Caco-2 (cell line): Measurements from ENCODE around the gene LRP6. TPM values are rescaled to one million over a fixed set of nuclear protein-coding genes. Genes with fewer than 3 reads are reported as not detected.

Source experiments
- BruUV-seq: library from RNA; stranded (reverse); fragments of 400-500 nt; replicated peaks from 2 replicates; lab custom pipeline; 2021; lab: Mats Ljungman, UMichigan
- CTCF ChIA-PET: fragments of 300-600 bp; sonication (Branson Sonifier 250); formaldehyde crosslinking; loops from one replicate; lab custom pipeline; 2022; ENCODE audit warnings: antibody characterized with exemption; lab: Charles Lee
- POLR2A ChIA-PET: fragments of 300-600 bp; sonication (Branson Sonifier 250); formaldehyde crosslinking; loops from one replicate; lab custom pipeline; 2022; ENCODE audit warnings: antibody characterized with exemption; lab: Charles Lee
- DNase-seq, 2 experiments: peaks; one replicate each; pipeline versions ENCODE4 v3.0.0 to v3.0.0-alpha.2; 2020 to 2022
- H3K27me3 ChIP-seq: replicated peaks from 2 replicates; pipeline ENCODE4 v1.6.0; 2011; ENCODE audit warnings: low read length; ENCODE audit not compliant: control insufficient read depth, insufficient read depth
- H3K36me3 ChIP-seq: 2 replicates; pipeline ENCODE4 v1.5.1; 2011; ENCODE audit warnings: low read length; ENCODE audit not compliant: control insufficient read depth, insufficient read depth
- H3K4me1 ChIP-seq: fragments of 250-450 bp; sonication (Bioruptor Pico); 2 replicates; pipeline ENCODE4 v1.5.1; 2020; ENCODE audit warnings: mild to moderate bottlenecking
- H3K4me3 ChIP-seq: 2 replicates; pipeline ENCODE4 v1.5.1; 2011; ENCODE audit warnings: low read depth, mild to moderate bottlenecking, control low read depth, low read length
- H3K9me3 ChIP-seq: fragments of 250-450 bp; sonication (Bioruptor Pico); 2 replicates; pipeline ENCODE4 v1.5.1; 2020; ENCODE audit warnings: mild to moderate bottlenecking, moderate library complexity
- H3K27ac Mint-ChIP-seq: one replicate; pipeline ENCODE4 v1.8.0; 2022; ENCODE audit warnings: mixed read lengths; ENCODE audit not compliant: unreplicated experiment
- H3K27me3 Mint-ChIP-seq: one replicate; pipeline ENCODE4 v1.8.0; 2022; ENCODE audit warnings: mixed read lengths; ENCODE audit not compliant: insufficient read depth, unreplicated experiment
- H3K36me3 Mint-ChIP-seq: one replicate; pipeline ENCODE4 v1.8.0; 2022; ENCODE audit warnings: mild to moderate bottlenecking, mixed read lengths; ENCODE audit not compliant: insufficient read depth, unreplicated experiment
- H3K4me1 Mint-ChIP-seq: one replicate; pipeline ENCODE4 v1.8.0; 2022; ENCODE audit warnings: low read depth, mixed read lengths; ENCODE audit not compliant: unreplicated experiment
- H3K4me3 Mint-ChIP-seq: one replicate; pipeline ENCODE4 v1.8.0; 2022; ENCODE audit warnings: mild to moderate bottlenecking, moderate library complexity, mixed read lengths; ENCODE audit not compliant: unreplicated experiment
- H3K9me3 Mint-ChIP-seq: one replicate; pipeline ENCODE4 v1.8.0; 2022; ENCODE audit warnings: mixed read lengths; ENCODE audit not compliant: unreplicated experiment
- intact Hi-C: fragments of 100-400 bp; cut with micrococcal nuclease; formaldehyde crosslinking; loops from one replicate; pipeline ENCODE4 v1.10.0; 2022; ENCODE audit not compliant: unreplicated experiment
- total RNA-seq: library from RNA; stranded (reverse); gene quantifications from 2 replicates; pipeline ENCODE4 v1.2.3, GENCODE V29; 2022
- TF ChIP-seq, protein P1 (sequence below), 2 experiments: fragments of 200-600 bp in 1 of 2; IDR thresholded peaks; 1 replicate in 1 of 2; 2 replicates in 1 of 2; pipeline versions ENCODE4 v1.5.1 to v1.8.0; 2011 to 2022; ENCODE audit warnings: antibody characterized with exemption in 1 of 2, control low read depth in 1 of 2, inconsistent platforms in 1 of 2, low read depth in 1 of 2, low read length in 1 of 2, mild to moderate bottlenecking in 1 of 2, moderate library complexity in 1 of 2; ENCODE audit not compliant: insufficient read depth in 1 of 2, severe bottlenecking in 1 of 2, unreplicated experiment in 1 of 2

The LRP6 gene
- total RNA-seq, 1 experiment from 2014 or later = 72.7 TPM

DNA sequence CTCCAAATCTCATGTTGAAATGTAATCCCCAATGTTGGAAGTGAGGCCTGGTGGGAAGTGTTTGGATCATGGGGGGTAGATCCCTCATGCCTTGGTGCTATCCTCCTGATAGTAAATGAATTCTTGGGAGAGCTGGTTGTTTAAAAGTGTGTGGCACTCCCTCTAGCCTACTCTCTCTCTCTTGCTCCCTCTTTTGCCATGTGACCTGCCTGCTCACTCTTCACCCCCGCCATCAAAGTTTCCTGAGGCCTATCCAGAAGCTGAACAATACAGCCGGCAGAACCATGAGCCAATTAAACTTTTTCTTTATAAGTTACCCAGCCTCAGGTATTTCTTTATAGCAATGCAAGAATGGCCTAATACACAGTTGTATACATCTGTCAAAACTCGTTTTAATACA lies 133.6 kb downstream of the LRP6 start:
- no TSS peak for BruUV-seq
- H3K4me1 Mint-ChIP-seq = no peaks in the 10 kb centered on the region
- no peaks in the 10 kb centered on the region for H3K9me3 Mint-ChIP-seq
- no peaks in the 10 kb centered on the region for H3K27me3 Mint-ChIP-seq
- no peak for DNase-seq
- H3K4me3 Mint-ChIP-seq = no peak overlapping the region
- ChIA-PET CTCF (no interaction called here), POLR2A (no interaction called here)
- Histone ChIP-seq H3K27me3 (no peaks in the 10 kb centered on the region), H3K4me1 (peaks cover 5% of the 10 kb centered on the region; the same call in 1 of the 2 replicates), H3K36me3 (peaks cover 4% of the 10 kb centered on the region), H3K9me3 (no peaks in the 10 kb centered on the region), H3K4me3 (no peak overlapping the region)
- TF ChIP-seq, protein P1, sequence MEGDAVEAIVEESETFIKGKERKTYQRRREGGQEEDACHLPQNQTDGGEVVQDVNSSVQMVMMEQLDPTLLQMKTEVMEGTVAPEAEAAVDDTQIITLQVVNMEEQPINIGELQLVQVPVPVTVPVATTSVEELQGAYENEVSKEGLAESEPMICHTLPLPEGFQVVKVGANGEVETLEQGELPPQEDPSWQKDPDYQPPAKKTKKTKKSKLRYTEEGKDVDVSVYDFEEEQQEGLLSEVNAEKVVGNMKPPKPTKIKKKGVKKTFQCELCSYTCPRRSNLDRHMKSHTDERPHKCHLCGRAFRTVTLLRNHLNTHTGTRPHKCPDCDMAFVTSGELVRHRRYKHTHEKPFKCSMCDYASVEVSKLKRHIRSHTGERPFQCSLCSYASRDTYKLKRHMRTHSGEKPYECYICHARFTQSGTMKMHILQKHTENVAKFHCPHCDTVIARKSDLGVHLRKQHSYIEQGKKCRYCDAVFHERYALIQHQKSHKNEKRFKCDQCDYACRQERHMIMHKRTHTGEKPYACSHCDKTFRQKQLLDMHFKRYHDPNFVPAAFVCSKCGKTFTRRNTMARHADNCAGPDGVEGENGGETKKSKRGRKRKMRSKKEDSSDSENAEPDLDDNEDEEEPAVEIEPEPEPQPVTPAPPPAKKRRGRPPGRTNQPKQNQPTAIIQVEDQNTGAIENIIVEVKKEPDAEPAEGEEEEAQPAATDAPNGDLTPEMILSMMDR (IDR thresholded peaks at IDR 0.05; ENCODE audit: insufficient read depth in 1 of 2, low read depth in 1 of 2, low read length in 1 of 2, severe bottlenecking in 1 of 2, unreplicated experiment in 1 of 2) = no peak
- H3K27ac Mint-ChIP-seq = no peak overlapping the region
- intact Hi-C loops = no loop called here
- peaks cover 28% of the 10 kb centered on the region for H3K36me3 Mint-ChIP-seq

DNA sequence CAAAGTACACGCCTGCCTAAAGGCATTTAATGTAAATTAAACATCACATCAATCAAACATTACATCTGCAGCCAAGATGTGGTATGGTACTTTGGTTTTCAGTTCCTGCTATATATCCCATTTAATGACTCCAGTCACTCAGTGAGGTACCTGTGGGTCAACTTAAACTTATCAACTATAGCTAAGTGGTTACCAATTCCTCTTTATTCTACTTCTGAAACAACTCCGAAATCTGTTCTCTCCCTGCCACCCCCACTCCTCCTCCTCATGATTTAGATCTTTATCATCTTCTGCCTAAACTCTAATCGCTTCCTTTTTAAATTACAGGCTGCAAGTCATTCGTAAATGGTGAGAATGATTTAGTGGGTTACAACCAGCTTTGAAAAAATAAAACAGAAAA lies 138.2 kb downstream of the LRP6 start:
- no TSS peak for BruUV-seq
- Mint-ChIP-seq H3K27ac (no peak overlapping the region), H3K4me1 (no peaks in the 10 kb centered on the region), H3K4me3 (no peak overlapping the region), H3K27me3 (no peaks in the 10 kb centered on the region), H3K9me3 (no peaks in the 10 kb centered on the region), H3K36me3 (peaks cover 46% of the 10 kb centered on the region)
- H3K4me1 ChIP-seq = no peaks in the 10 kb centered on the region
- TF ChIP-seq, protein P1 (IDR thresholded peaks at IDR 0.05; ENCODE audit: insufficient read depth in 1 of 2, low read depth in 1 of 2, low read length in 1 of 2, severe bottlenecking in 1 of 2, unreplicated experiment in 1 of 2) = no peak
- H3K27me3 ChIP-seq = no peaks in the 10 kb centered on the region
- no peak overlapping the region for H3K4me3 ChIP-seq
- intact Hi-C loops = no loop called here
- CTCF ChIA-PET = no interaction called here
- POLR2A ChIA-PET = no interaction called here
- no peak for DNase-seq
- H3K36me3 ChIP-seq = peaks cover 4% of the 10 kb centered on the region
- no peaks in the 10 kb centered on the region for H3K9me3 ChIP-seq

DNA sequence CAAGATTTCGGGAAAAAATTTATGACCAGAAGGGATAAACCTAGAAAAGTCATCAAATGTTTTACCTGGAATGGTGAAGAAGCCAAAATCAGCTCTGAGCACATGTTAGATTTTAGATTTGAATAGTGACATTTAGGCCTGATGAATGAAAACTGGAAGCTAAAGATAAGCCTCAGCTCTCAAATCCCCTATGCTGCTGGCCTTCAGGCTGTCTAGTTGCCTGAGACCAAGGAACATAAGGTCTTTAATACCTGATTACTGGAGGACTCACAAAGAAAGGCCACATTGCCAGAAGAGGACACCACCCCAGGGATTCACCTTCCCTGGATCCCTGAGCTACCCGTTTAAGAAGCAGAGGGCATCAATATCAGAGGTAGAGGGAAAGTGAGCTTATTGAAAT lies 139.5 kb downstream of the LRP6 start:
- no peak overlapping the region for H3K4me3 ChIP-seq
- peaks cover 54% of the 10 kb centered on the region for H3K36me3 Mint-ChIP-seq
- intact Hi-C loops = no loop called here
- CTCF ChIA-PET = no interaction called here
- H3K4me3 Mint-ChIP-seq = no peak overlapping the region
- H3K9me3 ChIP-seq = no peaks in the 10 kb centered on the region
- BruUV-seq = no TSS peak
- no peaks in the 10 kb centered on the region for H3K27me3 Mint-ChIP-seq
- no peaks in the 10 kb centered on the region for H3K27me3 ChIP-seq
- POLR2A ChIA-PET = no interaction called here
- TF ChIP-seq, protein P1 (IDR thresholded peaks at IDR 0.05; ENCODE audit: insufficient read depth in 1 of 2, low read depth in 1 of 2, low read length in 1 of 2, severe bottlenecking in 1 of 2, unreplicated experiment in 1 of 2) = no peak
- no peaks in the 10 kb centered on the region for H3K4me1 Mint-ChIP-seq
- H3K27ac Mint-ChIP-seq = no peak overlapping the region
- H3K4me1 ChIP-seq = no peaks in the 10 kb centered on the region
- no peak for DNase-seq
- H3K9me3 Mint-ChIP-seq = no peaks in the 10 kb centered on the region
- peaks cover 4% of the 10 kb centered on the region for H3K36me3 ChIP-seq
